Astrocyte (in vitro differentiated cells and primary cell): Measurements from ENCODE around the gene YAF2.

Experiments
- EZH2 ChIP-seq: IDR thresholded peaks from 2 replicates; pipeline ENCODE4 v1.6.1; 2012; ENCODE audit warnings: mild to moderate bottlenecking, low read length, inconsistent platforms; ENCODE audit not compliant: insufficient read depth
- TF ChIP-seq, protein P1 (sequence below): IDR thresholded peaks from 2 replicates; pipeline ENCODE4 v1.5.1; 2011; ENCODE audit warnings: low read depth, mild to moderate bottlenecking, inconsistent platforms, low read length, moderate library complexity; ENCODE audit not compliant: insufficient read depth

DNA sequence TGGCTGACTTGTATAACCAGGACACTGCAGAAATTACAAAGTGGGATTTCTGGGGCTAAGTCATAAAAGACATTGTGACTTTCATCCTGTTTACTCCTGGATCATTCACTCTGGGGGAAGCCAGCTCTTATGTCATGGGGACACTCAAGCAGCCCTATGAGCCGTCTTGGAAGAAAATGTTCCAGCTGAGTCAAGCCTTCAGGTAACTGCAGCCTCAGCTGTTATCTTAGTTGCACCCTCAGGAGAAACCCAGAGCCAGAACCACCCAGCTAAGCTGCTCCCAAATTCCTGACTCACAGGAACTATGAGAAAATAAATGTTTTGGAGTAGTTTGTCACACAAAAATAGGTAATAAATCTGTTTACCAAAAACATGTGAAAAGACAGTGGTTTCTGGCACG lies 50.2 kb downstream of the YAF2 start:
- TF ChIP-seq, protein P1, sequence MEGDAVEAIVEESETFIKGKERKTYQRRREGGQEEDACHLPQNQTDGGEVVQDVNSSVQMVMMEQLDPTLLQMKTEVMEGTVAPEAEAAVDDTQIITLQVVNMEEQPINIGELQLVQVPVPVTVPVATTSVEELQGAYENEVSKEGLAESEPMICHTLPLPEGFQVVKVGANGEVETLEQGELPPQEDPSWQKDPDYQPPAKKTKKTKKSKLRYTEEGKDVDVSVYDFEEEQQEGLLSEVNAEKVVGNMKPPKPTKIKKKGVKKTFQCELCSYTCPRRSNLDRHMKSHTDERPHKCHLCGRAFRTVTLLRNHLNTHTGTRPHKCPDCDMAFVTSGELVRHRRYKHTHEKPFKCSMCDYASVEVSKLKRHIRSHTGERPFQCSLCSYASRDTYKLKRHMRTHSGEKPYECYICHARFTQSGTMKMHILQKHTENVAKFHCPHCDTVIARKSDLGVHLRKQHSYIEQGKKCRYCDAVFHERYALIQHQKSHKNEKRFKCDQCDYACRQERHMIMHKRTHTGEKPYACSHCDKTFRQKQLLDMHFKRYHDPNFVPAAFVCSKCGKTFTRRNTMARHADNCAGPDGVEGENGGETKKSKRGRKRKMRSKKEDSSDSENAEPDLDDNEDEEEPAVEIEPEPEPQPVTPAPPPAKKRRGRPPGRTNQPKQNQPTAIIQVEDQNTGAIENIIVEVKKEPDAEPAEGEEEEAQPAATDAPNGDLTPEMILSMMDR, result no peak
- TF ChIP-seq EZH2, result no peak
